Thoracic aorta (tissue), 2 donors: ENCODE data around the gene GBX2. TPM values are rescaled to one million over a fixed set of nuclear protein-coding genes. Genes with fewer than 3 reads are reported as not detected.

Experiments
- ATAC-seq: fragments of 150-250 bp; one replicate; pipeline ENCODE4 v1.8.0; 2017; ENCODE audit warnings: low read depth; ENCODE audit not compliant: insufficient number of reproducible peaks, low FRiP score
- DNase-seq: peaks from one replicate; pipeline ENCODE4 v3.0.0-alpha.2; 2020; ENCODE audit warnings: low spot score
- H3K27ac ChIP-seq, 2 donors: fragments of 200-600 bp; sonication (generic); 1 replicate in 1 of 2; 2 replicates in 1 of 2; pipeline ENCODE4 v1.5.1; 2016; ENCODE audit warnings: mild to moderate bottlenecking in 2 of 2, moderate library complexity in 2 of 2
- H3K27me3 ChIP-seq: fragments of 200-600 bp; sonication (generic); replicated peaks from 2 replicates; pipeline ENCODE4 v1.6.0; 2016; ENCODE audit warnings: mild to moderate bottlenecking; ENCODE audit not compliant: insufficient read depth
- H3K36me3 ChIP-seq: fragments of 200-600 bp; sonication (generic); one replicate; pipeline ENCODE4 v1.5.1; 2016
- H3K4me1 ChIP-seq, 2 donors: fragments of 200-600 bp; sonication (generic); 1 replicate in 1 of 2; 2 replicates in 1 of 2; pipeline versions ENCODE4 v1.5.1 to v1.6.0; 2016; ENCODE audit warnings: low read depth in 2 of 2, mild to moderate bottlenecking in 1 of 2; ENCODE audit not compliant: control insufficient read depth in 1 of 2
- H3K4me3 ChIP-seq: fragments of 200-600 bp; sonication (generic); 2 replicates; pipeline ENCODE4 v1.5.1; 2016; ENCODE audit warnings: mild to moderate bottlenecking
- H3K9me3 ChIP-seq: fragments of 200-600 bp; sonication (generic); 2 replicates; pipeline ENCODE4 v1.5.1; 2016
- CTCF ChIP-seq: fragments of 200-600 bp; sonication (generic); IDR thresholded peaks from one replicate; pipeline ENCODE4 v1.5.1; 2019; ENCODE audit warnings: antibody characterized with exemption
- total RNA-seq, 2 donors: library from RNA; depleted of rRNA; stranded (reverse); fragments of >200 nt; gene quantifications; one replicate each; pipeline versions ENCODE4 v1.1.0 to v1.2.3, GENCODE V29; 2016

GBX2 gene
- total RNA-seq, 2 donors from 2014 or later = not detected

- H3K27ac ChIP-seq = no peak overlapping the region
- H3K4me3 ChIP-seq = no peak overlapping the region
- no peaks in the 10 kb centered on the region for H3K36me3 ChIP-seq
- ATAC-seq (no peak), DNase-seq (no peak)
- no peak for TF ChIP-seq CTCF
- H3K9me3 ChIP-seq = no peaks in the 10 kb centered on the region
- H3K27me3 ChIP-seq = peaks cover 17% of the 10 kb centered on the region
- H3K4me1 ChIP-seq = peaks cover 8 to 29% of the 10 kb centered on the region in 2 donors
These were observed 6.7 kb downstream of the GBX2 start for GRCh38 chr2:236161531-236161930.

- Histone ChIP-seq H3K27ac (no peak overlapping the region), H3K4me1 (peaks cover 8 to 25% of the 10 kb centered on the region in 2 donors), H3K9me3 (no peaks in the 10 kb centered on the region), H3K4me3 (no peak overlapping the region), H3K36me3 (no peaks in the 10 kb centered on the region), H3K27me3 (peaks cover 17% of the 10 kb centered on the region)
- no peak for DNase-seq
- TF ChIP-seq CTCF = no peak
- no peak for ATAC-seq
These were observed 7.1 kb downstream of the GBX2 start for GRCh38 chr2:236161082-236161462.

DNA sequence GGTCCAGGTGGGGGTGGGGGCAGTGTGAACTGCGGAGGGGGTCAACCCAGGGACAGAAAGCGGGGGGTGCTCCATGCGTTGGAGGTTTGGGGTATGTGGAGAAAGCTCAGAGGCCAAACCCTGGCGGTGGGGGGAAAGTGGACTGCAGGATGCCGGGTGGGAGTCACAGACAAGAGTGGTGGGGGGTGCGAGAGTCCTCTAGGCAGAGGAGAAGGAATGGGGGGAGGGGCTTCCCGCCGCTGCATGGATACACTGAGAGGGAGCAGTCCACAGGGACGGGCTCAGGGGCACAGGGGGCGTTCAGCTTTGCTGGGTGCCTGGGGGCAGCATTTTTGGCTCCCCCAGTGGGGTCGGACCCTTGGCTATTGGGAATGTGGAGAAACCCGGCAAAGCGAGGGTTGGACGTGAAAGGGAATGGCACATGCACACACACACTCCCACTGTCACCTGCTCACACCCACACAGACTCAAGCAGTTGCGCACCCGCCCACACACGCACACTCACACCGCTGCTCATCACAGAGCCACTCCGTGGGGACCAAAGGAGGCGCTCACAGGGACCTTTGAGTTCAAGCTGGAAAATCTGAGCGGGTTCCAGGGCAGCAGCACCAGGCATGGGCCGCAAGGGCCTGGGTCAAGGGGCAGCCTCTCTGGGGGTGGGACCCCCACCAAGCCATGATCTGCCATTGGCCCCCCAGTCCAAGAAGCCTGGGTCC lies 7.7 kb downstream of the GBX2 start:
- peaks cover 8 to 20% of the 10 kb centered on the region in 2 donors for H3K4me1 ChIP-seq
- no peak for TF ChIP-seq CTCF
- no peaks in the 10 kb centered on the region for H3K36me3 ChIP-seq
- DNase-seq (no peak), ATAC-seq (no peak)
- peaks cover 14% of the 10 kb centered on the region for H3K27me3 ChIP-seq
- H3K27ac ChIP-seq = no peak overlapping the region
- H3K9me3 ChIP-seq = no peaks in the 10 kb centered on the region
- H3K4me3 ChIP-seq = no peak overlapping the region

GRCh38 chr2:236159778-236160170 lies 8.4 kb downstream of the GBX2 start:
- no peak overlapping the region for H3K4me3 ChIP-seq
- ATAC-seq (no peak), DNase-seq (no peak)
- H3K4me1 ChIP-seq = peaks cover 8 to 17% of the 10 kb centered on the region in 2 donors
- no peak overlapping the region for H3K27ac ChIP-seq
- H3K27me3 ChIP-seq = peaks cover 7% of the 10 kb centered on the region
- H3K36me3 ChIP-seq = no peaks in the 10 kb centered on the region
- H3K9me3 ChIP-seq = no peaks in the 10 kb centered on the region
- no peak for TF ChIP-seq CTCF

DNA sequence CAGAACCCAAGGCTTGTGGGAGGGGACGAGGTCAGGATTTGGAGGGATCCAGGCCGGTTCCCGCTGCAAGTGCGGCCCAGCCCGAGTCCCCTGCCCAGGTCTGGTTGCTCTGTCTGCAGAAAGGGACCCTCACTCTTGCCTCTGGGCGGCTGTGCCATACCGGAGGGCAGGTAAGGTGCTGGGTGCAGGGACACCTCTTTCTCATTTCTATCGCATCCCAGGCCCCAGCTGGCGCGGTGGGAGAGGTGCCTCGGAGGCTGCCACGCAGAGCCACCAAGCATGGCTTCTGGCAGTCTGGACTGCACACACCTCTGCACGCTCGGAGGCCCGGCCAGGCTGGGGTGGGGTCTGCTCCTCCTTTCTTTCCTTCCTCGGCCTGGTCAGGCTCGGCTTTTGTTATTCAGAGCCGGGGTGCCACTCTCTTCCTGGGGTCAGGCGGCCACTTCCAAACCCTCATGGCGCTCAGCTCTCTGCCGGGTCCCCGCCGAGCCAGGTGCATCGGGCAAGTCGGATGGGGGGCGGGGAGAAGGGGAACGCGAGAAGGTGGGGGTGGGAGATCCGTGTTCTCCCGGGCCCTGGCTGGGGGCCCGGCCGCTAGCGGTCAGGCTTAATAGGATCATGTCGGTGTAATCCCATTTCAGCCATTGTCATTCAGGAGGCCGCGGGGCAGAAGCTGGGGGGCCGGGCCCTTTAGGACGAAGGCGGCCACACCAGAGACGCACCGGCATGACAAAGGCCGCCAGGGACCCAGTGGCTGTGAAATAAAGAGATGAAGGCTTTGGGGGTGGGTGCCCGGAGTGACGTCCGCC lies 9.0 kb downstream of the GBX2 start:
- no peak for TF ChIP-seq CTCF
- ATAC-seq (no peak), DNase-seq (no peak)
- Histone ChIP-seq H3K4me3 (no peak overlapping the region), H3K9me3 (no peaks in the 10 kb centered on the region), H3K4me1 (peaks cover 2 to 11% of the 10 kb centered on the region in 2 donors), H3K36me3 (no peaks in the 10 kb centered on the region), H3K27me3 (peaks cover under 1% of the 10 kb centered on the region), H3K27ac (no peak overlapping the region)
